Measurements from ENCODE around the gene UBC. TPM values are rescaled to one million over a fixed set of nuclear protein-coding genes. Genes with fewer than 3 reads are reported as not detected.
"Not testable (repeated sequence)": the region's sequence is repeated elsewhere in the genome, so short reads cannot be mapped to it uniquely, and the experiment has no call there.

The UBC gene
- total and polyA plus RNA-seq, 5 experiments from 2014 or later, result 773 to 1,331 (median 1,080) TPM

DNA sequence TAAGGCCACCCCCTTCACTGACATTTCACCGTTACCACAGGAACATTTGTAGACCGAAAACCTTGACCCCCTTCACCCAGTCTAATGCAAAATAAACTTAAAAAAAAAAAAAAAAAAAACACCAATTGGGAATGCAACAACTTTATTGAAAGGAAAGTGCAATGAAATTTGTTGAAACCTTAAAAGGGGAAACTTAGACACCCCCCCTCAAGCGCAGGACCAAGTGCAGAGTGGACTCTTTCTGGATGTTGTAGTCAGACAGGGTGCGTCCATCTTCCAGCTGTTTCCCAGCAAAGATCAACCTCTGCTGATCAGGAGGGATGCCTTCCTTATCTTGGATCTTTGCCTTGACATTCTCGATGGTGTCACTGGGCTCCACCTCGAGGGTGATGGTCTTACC is 2.9 kb downstream of the UBC start:
- H3K36me3 Mint-ChIP-seq, result peaks cover 21 to 40% (median 25%) of the 10 kb centered on the region in 3 donors
- peaks cover 0 to 17% (median 0%) of the 10 kb centered on the region in 9 donors for H3K9me3 Mint-ChIP-seq
- ATAC-seq, H3K27me3 Mint-ChIP-seq, DNase-seq: not testable (repeated sequence)
- peaks cover 35 to 61% (median 58%) of the 10 kb centered on the region in 4 donors for H3K4me1 Mint-ChIP-seq
- POLR2A ChIA-PET, result interaction anchor here (0.6 to 7.9 kb wide), 7 partner anchors 8 to 866 kb away, joined by 3 to 89 read pairs (median 5); no protein-coding TSS in a partner anchor
- H3K4me3 Mint-ChIP-seq, result peak overlapping the region; percentile 13 to 63 (median 41)
- peak overlapping the region in 5 of 10 donors; percentile 33 to 89 (median 73) for H3K27ac Mint-ChIP-seq

DNA sequence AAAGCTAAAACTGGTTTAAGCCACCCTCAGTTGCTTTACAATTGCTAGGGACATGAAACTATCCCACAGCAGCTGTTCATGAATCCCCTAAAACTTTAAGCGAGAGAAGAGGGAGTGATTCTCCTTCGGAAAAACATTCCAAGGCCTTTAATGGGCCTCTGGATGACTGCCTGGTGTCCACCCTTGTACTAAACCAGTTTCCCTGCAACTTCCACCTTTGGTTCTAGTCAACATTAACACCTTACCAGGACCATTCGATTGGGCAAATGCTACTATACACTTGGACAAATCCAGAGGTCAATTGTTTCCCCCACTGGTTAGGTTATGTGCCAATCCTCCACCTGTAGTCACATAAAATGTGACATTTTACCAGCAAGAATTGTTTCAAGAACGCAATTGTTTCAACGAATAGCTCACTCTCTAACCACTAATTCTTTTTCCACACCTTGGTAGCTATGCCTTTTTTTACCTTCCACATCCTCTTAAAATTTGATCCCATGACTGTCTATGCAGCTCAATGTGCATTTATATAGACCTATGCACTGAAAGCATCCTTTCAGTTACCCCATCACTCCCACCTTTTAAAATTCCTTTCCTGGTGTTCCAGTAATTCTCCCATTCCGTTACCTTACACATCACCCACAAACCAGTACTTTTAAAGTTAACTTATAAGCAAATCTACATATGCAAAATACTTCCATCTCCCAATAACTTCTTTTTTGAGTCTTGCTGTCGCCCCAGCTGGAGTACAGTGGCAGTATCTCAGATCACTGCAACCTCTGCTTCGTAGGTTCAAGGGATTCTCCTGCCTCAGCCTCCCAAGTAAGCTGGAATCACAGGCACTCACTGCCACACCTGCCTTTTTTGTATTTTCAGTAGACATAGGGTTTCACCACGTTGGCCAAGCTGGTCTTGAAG is 3.6 kb downstream of the UBC start:
- POLR2A ChIA-PET, result interaction anchor here (0.7 to 7.9 kb wide), 7 partner anchors 9 to 866 kb away, joined by 3 to 89 read pairs (median 5); no protein-coding TSS in a partner anchor
- Mint-ChIP-seq H3K4me1 (peaks cover 36 to 61% (median 56%) of the 10 kb centered on the region in 4 donors), H3K9me3 (peaks cover 0 to 17% (median 0%) of the 10 kb centered on the region in 9 donors), H3K4me3 (peak overlapping the region; percentile 5 to 63 (median 40)), H3K36me3 (peaks cover 21 to 40% (median 25%) of the 10 kb centered on the region in 3 donors), H3K27me3 (peaks cover 0 to 9% (median 0%) of the 10 kb centered on the region in 5 donors), H3K27ac (peak overlapping the region in 9 of 10 donors; percentile 1 to 89 (median 39))
- ATAC-seq (no peak), DNase-seq (peak in 1 of 10 donors; percentile 29)

DNA sequence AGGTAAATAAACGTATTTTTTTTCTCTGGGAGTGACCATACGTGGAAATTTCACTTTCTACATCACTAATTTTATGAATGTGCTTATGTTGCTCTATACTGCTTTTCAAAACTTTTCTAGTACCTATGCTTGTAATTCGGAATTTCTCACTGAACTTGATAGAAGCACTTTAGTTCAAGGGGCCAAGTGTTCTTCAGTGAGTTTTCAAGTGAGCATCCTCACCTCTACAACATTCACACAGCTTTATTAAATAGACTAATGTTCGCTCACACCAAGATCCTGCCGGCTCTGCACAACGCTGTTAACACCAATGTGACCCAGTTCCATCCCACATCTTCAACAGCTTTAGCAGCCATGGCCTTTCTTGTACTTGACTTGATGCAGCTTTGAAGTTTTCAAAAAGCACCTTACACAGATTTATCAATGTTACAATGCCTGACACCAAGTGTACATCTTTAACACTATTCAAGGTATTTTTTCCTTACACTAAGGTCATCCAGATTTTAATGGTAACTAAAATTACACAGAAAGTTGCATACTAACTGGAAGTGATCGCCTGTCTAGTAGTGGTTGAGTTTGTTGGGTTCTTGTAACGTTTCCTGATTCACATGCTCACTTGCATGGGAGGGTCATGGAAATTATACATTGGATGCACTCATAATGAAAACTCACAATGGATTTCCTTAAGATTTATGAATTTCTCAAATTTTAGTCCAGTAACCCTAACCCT is 4.5 kb downstream of the UBC start:
- POLR2A ChIA-PET, result interaction anchor here (1.2 to 7.9 kb wide), 5 partner anchors 10 to 46 kb away, joined by 3 to 89 read pairs (median 4); no protein-coding TSS in a partner anchor
- no peak for DNase-seq
- Mint-ChIP-seq H3K27ac (peak overlapping the region in 6 of 10 donors; percentile 29 to 89 (median 58)), H3K27me3 (peaks cover 0 to 9% (median 0%) of the 10 kb centered on the region in 5 donors), H3K36me3 (peaks cover 21 to 40% (median 25%) of the 10 kb centered on the region in 3 donors), H3K4me3 (peak overlapping the region in 4 of 10 donors; percentile 3 to 56 (median 36)), H3K9me3 (peaks cover 0 to 17% (median 0%) of the 10 kb centered on the region in 9 donors), H3K4me1 (peaks cover 34 to 53% (median 50%) of the 10 kb centered on the region in 4 donors)
- no peak for ATAC-seq

DNA sequence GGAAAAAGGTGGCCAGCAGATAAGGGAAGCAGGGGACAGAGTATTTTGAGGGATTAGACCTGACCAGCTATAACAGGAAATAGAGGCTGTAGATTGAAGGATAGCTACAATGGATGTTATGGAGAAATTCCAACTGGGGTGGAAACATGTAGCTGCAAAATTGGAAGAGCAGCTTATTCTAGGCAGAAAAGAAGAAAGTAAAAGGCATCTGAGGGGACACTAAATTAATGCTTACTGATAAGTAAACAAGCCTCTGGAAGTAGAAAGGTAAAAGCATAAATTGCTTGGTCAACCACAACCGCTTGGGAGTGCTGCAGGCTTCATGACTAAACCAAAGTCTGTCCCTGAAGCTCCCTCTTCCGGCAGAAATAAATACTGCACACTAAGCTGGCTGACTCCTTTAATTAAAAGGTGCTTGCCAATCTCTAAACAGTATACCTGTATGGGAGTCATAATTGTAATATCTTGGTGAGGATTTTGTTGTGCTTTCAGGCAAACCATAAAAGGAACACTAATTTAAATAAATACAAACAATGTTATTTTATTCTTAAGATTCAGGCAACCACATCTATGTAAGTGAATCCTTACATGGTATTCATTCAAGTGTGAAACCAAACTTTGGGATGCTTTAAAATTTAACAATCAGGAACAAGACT is 7.7 kb downstream of the UBC start:
- Mint-ChIP-seq H3K9me3 (peaks cover 0 to 1% (median 0%) of the 10 kb centered on the region in 9 donors), H3K36me3 (peaks cover 0 to 14% (median 7%) of the 10 kb centered on the region in 3 donors), H3K27ac (peak overlapping the region in 8 of 10 donors; percentile 0 to 75 (median 41)), H3K4me1 (peaks cover 16 to 30% (median 26%) of the 10 kb centered on the region in 4 donors), H3K4me3 (no peak overlapping the region), H3K27me3 (no peaks in the 10 kb centered on the region)
- ATAC-seq (peak; percentile 74 to 89), DNase-seq (peak; percentile 61 to 97 (median 88))
- POLR2A ChIA-PET, result interaction anchor here (1.0 to 7.9 kb wide), 6 partner anchors 10 to 36 kb away, joined by 3 to 89 read pairs (median 5); no protein-coding TSS in a partner anchor

DNA sequence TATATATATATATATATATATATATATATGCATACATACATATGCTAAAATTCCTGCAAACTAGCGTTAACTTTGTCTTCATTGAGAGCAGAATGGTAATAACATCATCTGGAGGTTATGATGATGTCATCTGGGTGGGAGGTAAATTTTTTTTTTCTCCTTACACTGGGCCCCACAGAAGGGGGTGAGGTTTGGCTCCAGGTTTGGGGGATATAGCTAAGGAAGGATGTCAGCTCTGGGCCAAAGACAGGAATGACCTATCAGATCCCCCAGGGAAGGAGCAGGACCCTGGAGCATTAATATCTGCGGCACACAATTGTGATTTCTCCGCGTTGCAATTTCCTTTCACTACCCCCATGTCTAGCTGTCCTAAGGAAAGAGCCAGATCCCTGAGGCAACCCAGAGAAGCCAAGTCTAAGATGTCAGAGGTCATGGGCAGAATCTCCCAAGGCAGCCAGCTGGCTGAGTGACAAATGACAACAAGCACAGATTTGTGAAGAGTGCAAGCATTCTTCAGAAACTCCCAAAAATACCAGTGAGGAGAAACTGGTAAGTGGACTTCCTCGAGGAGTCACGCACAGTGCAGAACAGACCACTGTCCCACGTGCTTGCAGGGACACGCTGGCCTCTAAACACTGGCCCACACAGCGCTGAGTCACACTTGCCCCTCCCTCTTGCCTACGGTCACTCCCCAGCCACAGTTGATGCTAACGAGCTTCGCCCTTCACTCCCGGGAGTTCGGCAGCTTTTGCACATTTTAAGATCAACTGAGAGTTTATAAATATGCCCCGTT is 9.9 kb downstream of the UBC start:
- no peak for DNase-seq
- H3K36me3 Mint-ChIP-seq, result no peaks in the 10 kb centered on the region
- no peaks in the 10 kb centered on the region for H3K27me3 Mint-ChIP-seq
- H3K9me3 Mint-ChIP-seq, result no peaks in the 10 kb centered on the region
- H3K27ac Mint-ChIP-seq, result no peak overlapping the region
- H3K4me1 Mint-ChIP-seq, result peaks cover 6 to 17% (median 8%) of the 10 kb centered on the region in 4 donors
- no peak for ATAC-seq
- POLR2A ChIA-PET, result interaction anchor here (2.1 to 7.9 kb wide), 2 partner anchors 9 to 35 kb away, joined by 10 to 89 read pairs; partner anchors contain the start of gene UBC
- no peak overlapping the region for H3K4me3 Mint-ChIP-seq

DNA sequence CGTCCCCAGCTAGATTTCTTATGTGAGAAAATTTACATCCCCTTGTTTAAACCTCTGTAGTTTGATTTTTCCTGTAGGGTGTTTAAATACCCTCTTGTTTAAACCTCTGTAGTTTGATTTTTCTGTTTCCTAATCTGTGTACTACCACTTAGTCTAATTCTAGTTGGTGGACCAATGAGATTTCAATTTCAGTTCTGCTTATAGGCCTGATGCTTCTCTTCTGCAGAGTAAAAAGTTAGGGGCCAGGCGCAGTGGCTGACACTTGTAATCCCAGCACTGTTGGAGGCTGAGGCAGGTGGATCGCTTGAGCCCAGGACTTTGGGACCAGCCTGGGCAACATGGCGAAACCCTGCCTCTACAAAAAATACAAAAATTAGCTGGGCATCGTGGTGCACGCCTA is 11.5 kb downstream of the UBC start:
- POLR2A ChIA-PET, result no interaction called here
- no peaks in the 10 kb centered on the region for H3K36me3 Mint-ChIP-seq
- H3K9me3 Mint-ChIP-seq, result no peaks in the 10 kb centered on the region
- DNase-seq (no peak), ATAC-seq (no peak)
- no peak overlapping the region for H3K4me3 Mint-ChIP-seq
- peaks cover 13 to 30% (median 19%) of the 10 kb centered on the region in 4 donors for H3K4me1 Mint-ChIP-seq
- H3K27ac Mint-ChIP-seq, result no peak overlapping the region
- H3K27me3 Mint-ChIP-seq, result no peaks in the 10 kb centered on the region

DNA sequence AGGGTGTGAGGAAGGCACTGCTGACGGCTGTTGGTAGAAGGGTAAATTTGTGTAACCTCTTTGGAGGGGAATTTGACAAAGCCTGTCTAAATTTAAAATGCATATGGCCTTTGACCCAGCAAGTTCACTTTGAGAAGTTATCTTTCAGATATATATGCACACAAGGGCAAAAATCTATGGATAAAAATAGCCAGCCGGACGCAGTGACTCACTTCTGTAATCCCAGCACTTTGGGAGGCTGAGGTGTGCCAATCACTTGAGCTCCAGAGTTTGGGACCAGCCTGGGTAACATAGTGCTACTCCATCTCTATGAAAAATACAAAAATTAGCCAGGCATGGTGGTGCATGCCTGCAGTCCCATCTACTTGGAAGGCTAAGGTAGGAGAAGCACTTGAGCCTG is 13.4 kb downstream of the UBC start:
- POLR2A ChIA-PET, result interaction anchor here (0.6 to 1.7 kb wide), 2 partner anchors 13 to 70 kb away, joined by 4 read pairs; partner anchors contain the start of gene UBC
- no peak overlapping the region for H3K27ac Mint-ChIP-seq
- no peaks in the 10 kb centered on the region for H3K27me3 Mint-ChIP-seq
- ATAC-seq (no peak), DNase-seq (no peak)
- H3K4me3 Mint-ChIP-seq, result no peak overlapping the region
- H3K9me3 Mint-ChIP-seq, result no peaks in the 10 kb centered on the region
- peaks cover 8 to 20% (median 13%) of the 10 kb centered on the region in 4 donors for H3K4me1 Mint-ChIP-seq
- H3K36me3 Mint-ChIP-seq, result no peaks in the 10 kb centered on the region

DNA sequence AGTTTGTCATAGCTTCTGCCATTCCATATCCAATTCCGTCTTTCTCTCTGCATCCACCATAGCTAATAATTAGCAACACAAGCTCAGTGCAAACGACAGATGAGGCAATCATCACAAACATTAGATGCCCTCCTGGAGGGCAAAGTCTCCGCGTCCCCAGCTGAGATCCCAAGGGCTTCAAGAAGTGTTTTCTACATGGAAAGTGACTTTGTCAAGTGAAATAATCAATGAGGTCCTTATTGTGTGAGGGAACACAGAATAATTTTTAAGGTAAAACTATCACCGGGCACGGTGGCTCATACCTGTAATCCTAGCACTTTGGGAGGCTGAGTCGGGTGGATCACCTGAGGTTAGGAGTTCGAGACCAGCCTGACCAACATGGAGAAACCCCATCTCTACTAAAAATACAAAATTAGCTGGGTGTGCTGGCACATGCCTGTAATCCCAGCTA is 14.1 kb downstream of the UBC start:
- not testable (repeated sequence) for DNase-seq, H3K27me3 Mint-ChIP-seq, H3K9me3 Mint-ChIP-seq, ATAC-seq, H3K36me3 Mint-ChIP-seq, H3K27ac Mint-ChIP-seq, H3K4me3 Mint-ChIP-seq
- POLR2A ChIA-PET, result interaction anchor here (0.7 to 1.7 kb wide), 3 partner anchors 13 to 43 kb away, joined by 3 to 4 read pairs (median 3); partner anchors contain the start of gene UBC
- H3K4me1 Mint-ChIP-seq, result peaks cover 8 to 18% (median 13%) of the 10 kb centered on the region in 4 donors

DNA sequence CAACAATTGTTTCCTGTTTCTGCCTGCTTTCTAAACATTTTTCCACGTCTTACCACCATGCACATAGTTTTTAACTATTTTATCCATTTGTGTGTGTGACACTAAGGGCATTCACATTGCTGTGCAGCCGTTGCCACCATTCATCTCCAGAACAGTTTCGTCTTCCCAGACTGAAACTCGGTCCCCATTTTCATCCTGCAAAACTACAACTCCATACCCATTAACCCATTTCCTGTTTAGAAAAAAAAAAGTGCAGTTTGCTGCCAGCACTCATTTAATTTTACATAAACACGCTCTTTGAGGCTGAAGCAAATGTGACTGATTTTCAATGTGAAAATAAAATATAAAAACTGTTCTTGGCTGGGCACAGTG is 15.5 kb downstream of the UBC start:
- H3K4me3 Mint-ChIP-seq, result peak overlapping the region in 1 of 10 donors; percentile 41
- ATAC-seq (no peak), DNase-seq (no peak)
- no peaks in the 10 kb centered on the region for H3K9me3 Mint-ChIP-seq
- peaks cover 8 to 18% (median 13%) of the 10 kb centered on the region in 4 donors for H3K4me1 Mint-ChIP-seq
- no peaks in the 10 kb centered on the region for H3K36me3 Mint-ChIP-seq
- H3K27me3 Mint-ChIP-seq, result no peaks in the 10 kb centered on the region
- POLR2A ChIA-PET, result no interaction called here
- H3K27ac Mint-ChIP-seq, result peak overlapping the region in 1 of 10 donors; percentile 11

DNA sequence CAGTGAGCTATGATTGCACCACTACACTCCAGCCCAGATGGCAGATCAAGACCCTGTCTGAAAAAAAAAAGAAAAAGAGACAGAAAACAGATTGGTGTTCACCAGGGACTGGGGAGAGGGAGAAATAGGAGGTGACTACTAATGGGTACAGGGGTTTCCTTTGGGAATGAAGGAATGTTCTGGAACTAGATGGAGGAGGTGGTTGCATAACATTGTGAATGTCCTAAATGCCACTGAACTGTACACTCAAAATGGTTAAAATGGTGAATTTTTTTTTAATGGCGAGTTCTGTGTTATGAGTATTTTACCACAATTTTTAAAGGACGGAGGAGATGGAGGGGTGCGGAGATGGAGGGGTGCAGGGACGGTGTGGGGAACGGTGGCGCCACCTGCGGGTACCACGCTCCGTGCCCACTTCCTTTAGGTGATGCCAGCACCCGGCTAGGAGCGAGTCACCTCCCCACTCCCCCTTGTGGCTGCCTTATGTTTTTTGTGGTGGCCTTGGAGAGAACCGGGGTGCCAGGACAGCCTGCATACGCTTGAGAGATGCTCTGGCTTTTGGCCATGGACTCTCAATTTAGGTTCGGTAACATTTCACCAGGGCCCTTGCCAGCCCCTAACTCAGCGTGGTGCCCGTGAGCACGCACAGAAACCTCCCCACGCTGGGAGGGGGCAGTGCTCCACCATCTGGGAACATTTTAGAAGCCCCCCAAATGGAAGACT is 16.1 kb downstream of the UBC start:
- no peaks in the 10 kb centered on the region for H3K27me3 Mint-ChIP-seq
- peak; percentile 51 to 87 (median 66) for DNase-seq
- H3K4me3 Mint-ChIP-seq, result peak overlapping the region in 8 of 10 donors; percentile 25 to 71 (median 46)
- peaks cover 8 to 18% (median 13%) of the 10 kb centered on the region in 4 donors for H3K4me1 Mint-ChIP-seq
- peak; percentile 99 to 100 for ATAC-seq
- peak overlapping the region in 3 of 10 donors; percentile 19 to 88 (median 36) for H3K27ac Mint-ChIP-seq
- no peaks in the 10 kb centered on the region for H3K36me3 Mint-ChIP-seq
- no peaks in the 10 kb centered on the region for H3K9me3 Mint-ChIP-seq
- POLR2A ChIA-PET, result interaction anchor here (1.0 kb wide), 1 partner anchor 42 kb away, joined by 6 read pairs; no protein-coding TSS in a partner anchor
